Sciatic nerve (tissue), 2 donors: ENCODE data around the gene TPO. TPM values are rescaled to one million over a fixed set of nuclear protein-coding genes. Genes with fewer than 3 reads are reported as not detected.
"Not testable (repeated sequence)": the region's sequence is repeated elsewhere in the genome, so short reads cannot be mapped to it uniquely, and the experiment has no call there.

Source experiments
- ATAC-seq: fragments of 200-7000 bp; cut with Tn5 transposase; one replicate; pipeline ENCODE4 v1.9.1; 2020; ENCODE audit warnings: mild to moderate bottlenecking, moderate library complexity
- DNase-seq: peaks from one replicate; pipeline ENCODE4 v3.0.0-alpha.2; 2020; ENCODE audit warnings: low spot score
- intact Hi-C: fragments of 100-400 bp; cut with DNase I; formaldehyde crosslinking; loops from one replicate; pipeline ENCODE4 v1.14.2; 2022
- total RNA-seq: library from RNA; stranded (reverse); fragmentation: NEBNext Ultra II Directional; extraction: Animal tissue kit (Norgen Biotek cat#: 25700); gene quantifications from one replicate; pipeline ENCODE4 v1.2.1, GENCODE V29; 2021
- donor health status: DM: no; HTN: no; CAD: no.
- donor health status: DM: no; HTN: no; CAD: no.

TPO gene
- total RNA-seq, 1 donor from 2014 or later: 4.5 TPM

DNA sequence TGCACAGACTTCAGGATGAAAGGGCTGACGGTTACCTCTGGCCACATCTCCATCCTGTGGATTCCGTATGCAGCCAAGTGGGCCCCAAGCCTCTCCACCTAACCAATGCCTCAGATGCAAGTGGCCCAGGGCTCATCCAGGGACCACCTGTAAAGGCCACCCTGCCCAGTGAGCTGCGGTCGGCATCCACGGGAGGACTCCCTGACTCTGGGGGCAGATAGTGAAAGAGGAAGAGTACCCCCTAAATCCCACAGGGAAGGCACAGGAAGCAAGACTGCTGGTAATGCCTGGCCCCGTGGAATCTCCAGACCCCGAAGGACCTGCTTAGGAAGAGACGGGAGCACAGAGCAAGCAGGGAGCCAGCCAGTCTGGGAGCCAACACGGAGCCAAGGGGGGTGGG lies 11.2 kb upstream of the TPO start:
- DNase-seq: no peak
- intact Hi-C loops: no loop called here
- no peak for ATAC-seq

DNA sequence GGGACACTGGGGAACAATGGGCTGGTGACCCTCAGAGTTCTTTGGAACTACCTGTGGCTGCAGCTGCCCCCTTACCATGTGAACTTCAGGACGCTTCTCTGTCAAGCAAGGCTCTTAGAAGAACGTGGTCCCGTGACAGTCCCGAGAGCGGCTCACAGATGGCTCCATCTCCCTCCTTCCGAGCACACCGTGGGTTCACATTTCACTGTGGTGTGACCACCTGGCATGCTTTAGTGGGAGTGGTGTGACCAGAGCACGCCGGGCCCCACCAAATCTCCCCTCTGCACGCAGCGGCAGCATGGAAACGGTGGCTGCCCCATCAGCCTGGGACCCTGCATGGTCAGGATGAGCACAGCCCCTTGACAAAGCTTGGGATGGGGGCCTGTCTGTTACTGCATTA lies 9.7 kb upstream of the TPO start:
- ATAC-seq (no peak), DNase-seq (no peak)
- intact Hi-C loops: no loop called here

- no peak for ATAC-seq
- intact Hi-C loops: no loop called here
Observed at GRCh38 chr2:1405124-1405523, 8.1 kb upstream of the TPO start.

GRCh38 chr2:1405967-1406366 lies 7.3 kb upstream of the TPO start:
- ATAC-seq (no peak), DNase-seq (no peak)
- intact Hi-C loops: no loop called here

More at GRCh38 chr2:1405124-1405523, 8.1 kb upstream of the TPO start:
- no peak for DNase-seq

- intact Hi-C loops: no loop called here
- DNase-seq: no peak
- ATAC-seq: no peak
Observed at GRCh38 chr2:1406434-1406833, 6.8 kb upstream of the TPO start.

- intact Hi-C loops: no loop called here
- no peak for DNase-seq
- ATAC-seq: no peak
Observed at GRCh38 chr2:1407950-1408675, 5.2 kb upstream of the TPO start.

- DNase-seq (no peak), ATAC-seq (no peak)
- intact Hi-C loops: no loop called here
Observed at GRCh38 chr2:1414121-1414520, 858 bp downstream of the TPO start.

DNA sequence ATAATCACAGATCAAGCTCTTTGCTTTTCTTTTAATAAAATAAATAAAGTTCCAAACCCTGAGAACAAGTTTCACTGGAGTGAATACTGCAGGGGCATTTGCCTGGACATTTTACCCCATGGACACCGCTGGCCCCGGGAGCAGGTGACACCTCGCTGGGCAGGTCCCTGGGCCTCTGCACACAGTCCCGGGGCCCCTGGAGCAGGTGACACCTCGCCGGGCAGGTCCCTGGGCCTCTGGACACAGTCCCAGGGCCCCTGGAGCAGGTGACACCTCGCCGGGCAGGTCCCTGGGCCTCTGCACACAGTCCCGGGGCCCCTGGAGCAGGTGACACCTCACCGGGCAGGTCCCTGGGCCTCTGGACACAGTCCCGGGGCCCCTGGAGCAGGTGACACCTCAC lies 1.6 kb downstream of the TPO start:
- ATAC-seq, intact Hi-C loops, DNase-seq: not testable (repeated sequence)

GRCh38 chr2:1415501-1415900 lies 2.2 kb downstream of the TPO start:
- ATAC-seq (no peak), DNase-seq (no peak)
- intact Hi-C loops: no loop called here

- ATAC-seq: no peak
- intact Hi-C loops: no loop called here
- DNase-seq: no peak
Observed at GRCh38 chr2:1418566-1418965, 5.3 kb downstream of the TPO start.

DNA sequence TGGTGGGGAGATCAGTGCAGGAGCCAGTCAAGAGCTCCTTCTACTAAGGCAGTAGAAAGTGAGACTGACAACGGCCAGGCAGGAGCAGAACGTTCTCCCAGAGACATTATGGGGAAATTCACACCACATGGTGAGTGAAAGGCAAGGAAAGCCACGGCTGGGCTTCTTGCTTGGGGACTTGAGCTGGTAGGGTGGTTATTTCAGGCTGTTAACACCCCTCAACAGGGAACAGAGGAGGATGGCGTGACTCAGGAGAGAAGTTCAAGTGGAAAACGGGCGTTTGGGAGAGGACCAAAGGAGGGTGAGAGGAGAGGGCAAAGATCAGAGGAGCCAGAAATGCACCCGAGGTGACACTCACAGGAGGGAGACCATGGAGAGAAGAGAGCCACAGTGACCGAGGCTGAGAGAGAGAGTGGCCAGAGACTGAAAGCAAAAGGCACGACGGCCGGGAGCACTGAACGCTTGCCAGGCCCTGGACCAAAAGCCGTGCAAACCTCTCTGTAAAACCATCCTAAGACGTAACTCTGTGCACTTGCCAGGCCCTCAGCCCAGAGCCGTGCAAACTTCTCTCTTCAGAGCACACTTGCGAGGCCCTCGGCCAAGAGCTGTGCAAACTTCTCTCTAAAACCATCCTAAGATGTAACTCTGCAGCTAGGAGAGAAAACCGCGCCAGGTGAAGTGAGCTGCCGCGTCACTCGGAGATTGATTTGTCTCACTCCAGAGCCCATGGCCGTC lies 7.7 kb downstream of the TPO start:
- ATAC-seq: no peak
- DNase-seq: no peak
- intact Hi-C loops: no loop called here

DNA sequence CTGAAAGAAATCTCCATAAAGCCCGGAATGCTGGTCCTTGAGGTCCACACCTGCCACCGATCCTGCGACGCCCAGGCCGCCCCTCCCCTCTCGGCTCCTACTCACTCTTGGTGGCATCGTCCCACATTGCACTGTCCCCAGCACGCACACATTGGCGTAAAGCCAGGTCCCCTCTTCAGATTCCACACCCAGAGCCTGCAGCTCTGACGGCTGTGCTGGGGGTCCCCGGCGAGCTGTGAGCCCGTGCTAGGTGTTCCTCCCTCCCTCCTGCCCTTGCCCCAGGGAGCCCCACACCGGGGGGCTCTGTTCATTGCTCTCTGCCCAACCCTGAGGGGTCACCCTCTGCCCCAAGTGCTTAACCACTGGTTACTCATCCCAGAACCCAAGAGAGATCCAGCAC lies 8.5 kb downstream of the TPO start:
- intact Hi-C loops: no loop called here
- DNase-seq (no peak), ATAC-seq (no peak)

- no peak for ATAC-seq
- DNase-seq: no peak
- intact Hi-C loops: no loop called here
Observed at GRCh38 chr2:1422131-1422530, 8.9 kb downstream of the TPO start.

GRCh38 chr2:1422716-1423285 lies 9.5 kb downstream of the TPO start:
- DNase-seq: no peak
- intact Hi-C loops: no loop called here

DNA sequence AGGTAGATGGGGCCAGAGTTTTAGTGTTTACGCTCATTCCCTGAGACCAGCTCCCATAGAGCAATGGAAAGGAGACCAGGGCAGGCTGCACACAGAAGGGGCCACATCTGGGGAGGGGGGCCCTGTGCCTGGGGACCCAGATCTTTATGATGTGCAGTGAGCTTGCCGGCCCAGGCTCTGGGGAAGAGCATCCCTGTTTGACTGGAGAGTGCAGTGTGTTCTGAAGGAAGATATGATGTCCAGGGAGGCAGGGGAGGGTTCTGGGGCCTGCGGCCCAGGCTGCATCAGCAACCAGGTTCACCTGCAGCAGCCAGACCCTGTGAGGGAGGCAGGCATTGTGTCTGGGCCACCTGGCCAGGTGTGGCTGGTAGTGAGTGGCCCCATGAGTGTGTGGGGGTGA lies 13.8 kb downstream of the TPO start:
- ATAC-seq: no peak
- no peak for DNase-seq
- intact Hi-C loops: no loop called here

More at GRCh38 chr2:1422716-1423285, 9.5 kb downstream of the TPO start:
- no peak for ATAC-seq

DNA sequence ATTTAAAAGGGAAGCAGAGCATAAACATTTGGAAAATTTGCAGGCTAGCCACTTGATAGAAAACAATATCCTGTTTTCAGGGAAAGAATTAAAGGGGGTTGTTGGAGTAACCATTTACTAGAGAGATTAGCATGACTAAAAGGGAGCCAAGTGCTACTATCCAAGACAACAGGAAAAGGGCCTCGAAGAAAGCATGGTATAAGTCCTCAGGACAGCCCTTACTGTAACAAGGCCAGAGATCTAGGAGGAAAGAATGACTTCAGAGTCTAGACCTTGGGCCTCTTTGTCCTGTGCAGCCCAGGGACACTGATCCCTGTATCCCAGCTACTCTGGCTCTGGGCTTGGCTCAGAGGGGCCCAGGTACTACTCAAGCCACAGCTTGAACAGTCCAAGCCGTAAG lies 16.6 kb downstream of the TPO start:
- ATAC-seq: no peak
- intact Hi-C loops: no loop called here
- no peak for DNase-seq

DNA sequence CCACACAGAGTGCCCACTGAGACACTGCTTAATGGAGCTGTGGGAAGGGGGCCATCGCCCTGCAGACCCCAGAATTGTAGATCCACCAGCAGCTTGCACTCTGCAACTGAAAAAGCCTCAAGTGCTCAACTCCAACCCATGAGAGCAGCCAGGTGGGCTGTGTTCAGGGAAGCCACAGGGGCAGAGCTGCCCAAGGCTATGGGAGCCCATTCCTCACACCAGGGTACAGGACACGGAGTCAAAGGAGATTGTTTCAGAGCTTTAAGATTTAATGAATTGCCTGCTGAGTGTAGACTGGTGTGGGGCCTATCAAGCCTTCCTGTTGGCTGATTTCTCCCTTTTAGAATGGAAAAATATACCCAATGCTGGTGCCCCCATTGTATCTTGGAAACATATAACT lies 17.2 kb downstream of the TPO start:
- intact Hi-C loops: no loop called here
- ATAC-seq: no peak
- no peak for DNase-seq

- DNase-seq: no peak
- ATAC-seq: no peak
- intact Hi-C loops: no loop called here
Observed at GRCh38 chr2:1431886-1432400, 18.7 kb downstream of the TPO start.

- DNase-seq (no peak), ATAC-seq (no peak)
- intact Hi-C loops: no loop called here
Observed at GRCh38 chr2:1432726-1433125, 19.5 kb downstream of the TPO start.

- DNase-seq: no peak
- no peak for ATAC-seq
- intact Hi-C loops: no loop called here
Observed at GRCh38 chr2:1436369-1436768, 23.1 kb downstream of the TPO start.
